22Rv1 (cell line): ENCODE results near the gene KL.

Source experiments
- CTCF ChIP-seq: fragments of 450-650 bp; IDR thresholded peaks from 2 replicates; pipeline ENCODE4 v1.5.1; 2017; ENCODE audit warnings: mild to moderate bottlenecking
- ZFX ChIP-seq: fragments of 450-650 bp; IDR thresholded peaks from 2 replicates; pipeline ENCODE4 v1.6.1; 2017; ENCODE audit warnings: antibody characterized with exemption, borderline replicate concordance

- TF ChIP-seq CTCF (no peak), ZFX (no peak)
Measured at GRCh38 chr13:33087790-33088189, 71.6 kb downstream of the KL start.
